HepG2 (cell line): ENCODE data around the gene ELMOD3. TPM values are rescaled to one million over a fixed set of nuclear protein-coding genes. Genes with fewer than 3 reads are reported as not detected.

Experiments
- CEBPB ChIP-seq: IDR thresholded peaks from 2 replicates; pipeline ENCODE4 v1.6.1; 2011; ENCODE audit warnings: low read depth, low read length, improper control_type of control experiment, borderline replicate concordance
- FOSL1 ChIP-seq: sonication (generic); formaldehyde crosslinking; IDR thresholded peaks from 2 replicates; pipeline ENCODE4 v1.9.0; 2021; ENCODE audit warnings: missing genetic modification reagents, borderline replicate concordance
- HNRNPH1 ChIP-seq: fragments of 200-400 bp; formaldehyde crosslinking; optimal IDR thresholded peaks from 2 replicates; pipeline ENCODE3; 2017; ENCODE audit warnings: mild to moderate bottlenecking, low read depth, low read length
- KDM5A ChIP-seq: fragments of 200-600 bp; sonication (generic); IDR thresholded peaks from 2 replicates; pipeline ENCODE4 v1.7.0; 2018; ENCODE audit warnings: antibody characterized with exemption, mild to moderate bottlenecking, low read length, borderline replicate concordance
- KLF13 ChIP-seq: sonication (generic); formaldehyde crosslinking; IDR thresholded peaks from 2 replicates; pipeline ENCODE4 v1.4.0; 2020; ENCODE audit warnings: mild to moderate bottlenecking, missing genetic modification reagents
- PITX1 ChIP-seq: sonication (generic); formaldehyde crosslinking; IDR thresholded peaks from 2 replicates; pipeline ENCODE4 v1.5.1; 2020; ENCODE audit warnings: mild to moderate bottlenecking, missing genetic modification reagents
- RORA ChIP-seq: sonication (generic); formaldehyde crosslinking; IDR thresholded peaks from 2 replicates; pipeline ENCODE4 v1.5.0; 2020; ENCODE audit warnings: mild to moderate bottlenecking, missing genetic modification reagents, moderate library complexity
- TAF1 ChIP-seq: sonication (generic); formaldehyde crosslinking; IDR thresholded peaks from 2 replicates; pipeline ENCODE4 v1.4.0; 2020; ENCODE audit warnings: missing genetic modification reagents
- WIZ ChIP-seq: sonication (generic); formaldehyde crosslinking; IDR thresholded peaks from 2 replicates; pipeline ENCODE4 v1.5.1; 2020; ENCODE audit warnings: mild to moderate bottlenecking, missing genetic modification reagents
- YY1 ChIP-seq: IDR thresholded peaks from 2 replicates; pipeline ENCODE4 v1.6.1; 2011; ENCODE audit warnings: low read length, low read depth, moderate library complexity, mild to moderate bottlenecking; ENCODE audit not compliant: insufficient read depth, insufficient replicate concordance
- ZNF549 ChIP-seq: sonication (generic); formaldehyde crosslinking; IDR thresholded peaks from 2 replicates; pipeline ENCODE4 v1.5.0; 2020; ENCODE audit warnings: missing genetic modification reagents
- ZNF749 ChIP-seq: sonication (generic); formaldehyde crosslinking; IDR thresholded peaks from 2 replicates; pipeline ENCODE4 v1.8.0; 2022; ENCODE audit warnings: mild to moderate bottlenecking, missing genetic modification reagents, moderate library complexity, borderline replicate concordance
- polyA plus RNA-seq, 8 experiments: library from polyadenylated mRNA; depleted of rRNA in 3 of 8; stranded (reverse) in 7 of 8; unstranded in 1 of 8; fragments of >200 nt; fragmentation: Illumina TruSeq in 4 of 8; extraction: Trizol in 4 of 8; gene quantifications; 2 replicates each; pipeline versions ENCODE4 v1.2.1 to v1.2.3, GENCODE V29; 2011 to 2016; ENCODE audit warnings: low read depth in 4 of 8, missing spikeins in 1 of 8, mixed read lengths in 1 of 8; ENCODE audit not compliant: insufficient read depth in 1 of 8
- total RNA-seq, 5 experiments: library from RNA; depleted of rRNA; stranded (reverse); fragments of >200 nt; fragmentation: Illumina TruSeq; extraction: Trizol; gene quantifications; 2 replicates each; pipeline ENCODE4 v1.2.3, GENCODE V29; 2016; ENCODE audit warnings: low read depth in 1 of 5
- TF ChIP-seq, protein P1 (sequence below): sonication (generic); formaldehyde crosslinking; IDR thresholded peaks from 2 replicates; pipeline ENCODE4 v1.5.0; 2020; ENCODE audit warnings: missing genetic modification reagents
- TF ChIP-seq, protein P2 (sequence below): sonication (generic); formaldehyde crosslinking; IDR thresholded peaks from 2 replicates; pipeline ENCODE4 v1.8.1; 2023; ENCODE audit warnings: mild to moderate bottlenecking, moderate library complexity, missing genetic modification reagents
- TF ChIP-seq, protein P3 (sequence below): sonication (generic); formaldehyde crosslinking; IDR thresholded peaks from 2 replicates; pipeline ENCODE4 v1.4.0; 2020; ENCODE audit warnings: low read depth, missing genetic modification reagents
- TF ChIP-seq, protein P4 (sequence below): fragments of 450-650 bp; IDR thresholded peaks from 2 replicates; pipeline ENCODE4 v1.6.1; 2016
- TF ChIP-seq, protein P5 (sequence below), 2 experiments: sonication (generic) in 1 of 2; formaldehyde crosslinking in 1 of 2; IDR thresholded peaks; 2 replicates each; pipeline versions ENCODE4 v1.4.0 to v1.6.1; 2018 to 2020; ENCODE audit warnings: missing genetic modification reagents in 2 of 2, borderline replicate concordance in 1 of 2, low read depth in 1 of 2, mild to moderate bottlenecking in 1 of 2, missing biosample characterization in 1 of 2
- TF ChIP-seq, protein P6 (sequence below): IDR thresholded peaks from 2 replicates; pipeline ENCODE4 v1.6.1; 2016; ENCODE audit warnings: control low read depth

ELMOD3 gene
- total and polyA plus RNA-seq, 2 of the 13 experiments (the other 11 are each of a cell fraction or from before 2014, with no cell fraction given), result 13.3 to 19.5 TPM

DNA sequence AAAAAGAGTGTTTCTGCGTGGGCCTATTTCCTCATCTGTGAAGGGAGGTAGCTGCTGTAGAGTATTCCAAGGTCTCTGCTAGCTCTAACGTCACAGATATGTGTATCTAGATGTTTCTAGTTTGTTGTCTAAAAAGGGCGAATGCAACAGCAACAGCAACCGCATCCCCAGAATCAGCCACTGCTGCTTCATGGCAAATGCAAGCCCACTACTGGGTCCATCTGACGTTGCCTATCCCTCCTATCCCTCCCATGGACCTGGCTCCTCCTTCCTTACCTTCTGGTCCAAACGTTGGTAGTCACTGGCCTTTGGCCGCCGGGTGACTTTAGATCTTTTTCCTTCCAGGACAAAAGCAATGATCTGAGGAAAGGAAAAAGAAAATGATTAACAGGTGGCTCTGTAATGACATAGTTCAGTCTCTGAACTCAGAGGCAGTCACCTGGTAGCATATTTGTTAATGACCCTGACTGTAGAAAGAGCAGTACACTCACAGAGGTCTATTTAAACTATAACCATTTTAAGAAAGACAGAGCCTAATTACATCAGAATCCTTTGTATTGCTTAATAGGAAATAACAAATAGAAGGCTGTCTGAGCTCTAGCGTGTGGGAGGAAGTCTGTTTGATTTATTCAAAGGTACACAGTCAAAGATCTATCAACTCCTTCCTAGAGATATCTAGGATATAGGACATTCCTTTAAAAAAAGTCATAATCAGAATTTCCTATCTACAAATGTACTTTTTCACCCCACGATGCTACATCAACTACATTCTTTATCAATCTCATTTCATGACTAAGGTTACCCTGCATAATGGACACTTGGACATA, 29.7 kb upstream of the ELMOD3 start (continued):
- TF ChIP-seq ZNF549 (CRISPR knock-in tag) (peak; percentile 29; the same call in 1 of the 2 replicates), FOSL1 (CRISPR knock-in tag) (no peak), YY1 (peak; percentile 36), CEBPB (peak; percentile 99), ZNF749 (no peak), WIZ (no peak), KLF13 (CRISPR knock-in tag) (no peak), HNRNPH1 (no peak), TAF1 (CRISPR knock-in tag) (peak; percentile 52), KDM5A (0 out of 2 replicates have a peak, but pooled peaks have one; percentile 52), RORA (CRISPR knock-in tag) (no peak), PITX1 (CRISPR knock-in tag) (peak; percentile 79)
- TF ChIP-seq, protein P1, sequence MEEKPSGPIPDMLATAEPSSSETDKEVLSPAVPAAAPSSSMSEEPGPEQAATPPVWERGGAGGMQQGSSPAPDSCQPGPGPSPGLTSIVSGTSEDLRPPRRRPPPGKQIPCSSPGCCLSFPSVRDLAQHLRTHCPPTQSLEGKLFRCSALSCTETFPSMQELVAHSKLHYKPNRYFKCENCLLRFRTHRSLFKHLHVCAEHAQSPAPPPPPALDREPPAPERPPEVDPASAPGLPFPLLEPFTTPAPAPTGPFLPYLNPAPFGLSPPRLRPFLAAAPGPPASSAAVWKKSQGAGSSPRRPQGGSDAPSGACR (CRISPR knock-in tag), result peak; percentile 85; the same call in 1 of the 2 replicates
- TF ChIP-seq, protein P2, sequence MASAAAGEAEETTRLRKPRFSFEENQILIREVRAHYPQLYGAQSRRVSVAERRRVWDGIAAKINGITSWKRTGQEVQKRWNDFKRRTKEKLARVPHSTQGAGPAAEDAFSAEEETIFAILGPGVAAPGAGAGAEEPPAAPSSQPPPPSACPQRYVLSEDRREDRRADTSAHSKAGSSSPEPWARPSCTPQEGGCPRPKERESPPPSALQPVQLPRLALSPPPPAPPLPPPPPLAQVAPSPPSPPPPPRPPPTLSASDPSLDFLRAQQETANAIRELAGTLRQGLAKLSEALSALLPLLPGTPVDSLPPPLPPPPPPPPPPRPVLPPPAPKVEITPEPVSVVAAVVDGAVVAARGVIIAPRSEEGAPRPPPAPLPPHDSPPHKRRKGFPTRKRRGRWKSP (CRISPR knock-in tag), result no peak; the same call in 1 of the 2 replicates
- TF ChIP-seq, protein P3, sequence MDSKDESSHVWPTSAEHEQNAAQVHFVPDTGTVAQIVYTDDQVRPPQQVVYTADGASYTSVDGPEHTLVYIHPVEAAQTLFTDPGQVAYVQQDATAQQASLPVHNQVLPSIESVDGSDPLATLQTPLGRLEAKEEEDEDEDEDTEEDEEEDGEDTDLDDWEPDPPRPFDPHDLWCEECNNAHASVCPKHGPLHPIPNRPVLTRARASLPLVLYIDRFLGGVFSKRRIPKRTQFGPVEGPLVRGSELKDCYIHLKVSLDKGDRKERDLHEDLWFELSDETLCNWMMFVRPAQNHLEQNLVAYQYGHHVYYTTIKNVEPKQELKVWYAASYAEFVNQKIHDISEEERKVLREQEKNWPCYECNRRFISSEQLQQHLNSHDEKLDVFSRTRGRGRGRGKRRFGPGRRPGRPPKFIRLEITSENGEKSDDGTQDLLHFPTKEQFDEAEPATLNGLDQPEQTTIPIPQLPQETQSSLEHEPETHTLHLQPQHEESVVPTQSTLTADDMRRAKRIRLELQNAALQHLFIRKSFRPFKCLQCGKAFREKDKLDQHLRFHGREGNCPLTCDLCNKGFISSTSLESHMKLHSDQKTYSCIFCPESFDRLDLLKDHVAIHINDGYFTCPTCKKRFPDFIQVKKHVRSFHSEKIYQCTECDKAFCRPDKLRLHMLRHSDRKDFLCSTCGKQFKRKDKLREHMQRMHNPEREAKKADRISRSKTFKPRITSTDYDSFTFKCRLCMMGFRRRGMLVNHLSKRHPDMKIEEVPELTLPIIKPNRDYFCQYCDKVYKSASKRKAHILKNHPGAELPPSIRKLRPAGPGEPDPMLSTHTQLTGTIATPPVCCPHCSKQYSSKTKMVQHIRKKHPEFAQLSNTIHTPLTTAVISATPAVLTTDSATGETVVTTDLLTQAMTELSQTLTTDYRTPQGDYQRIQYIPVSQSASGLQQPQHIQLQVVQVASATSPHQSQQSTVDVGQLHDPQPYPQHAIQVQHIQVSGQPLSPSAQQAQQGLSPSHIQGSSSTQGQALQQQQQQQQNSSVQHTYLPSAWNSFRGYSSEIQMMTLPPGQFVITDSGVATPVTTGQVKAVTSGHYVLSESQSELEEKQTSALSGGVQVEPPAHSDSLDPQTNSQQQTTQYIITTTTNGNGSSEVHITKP, result peak; percentile 69
- TF ChIP-seq, protein P4, sequence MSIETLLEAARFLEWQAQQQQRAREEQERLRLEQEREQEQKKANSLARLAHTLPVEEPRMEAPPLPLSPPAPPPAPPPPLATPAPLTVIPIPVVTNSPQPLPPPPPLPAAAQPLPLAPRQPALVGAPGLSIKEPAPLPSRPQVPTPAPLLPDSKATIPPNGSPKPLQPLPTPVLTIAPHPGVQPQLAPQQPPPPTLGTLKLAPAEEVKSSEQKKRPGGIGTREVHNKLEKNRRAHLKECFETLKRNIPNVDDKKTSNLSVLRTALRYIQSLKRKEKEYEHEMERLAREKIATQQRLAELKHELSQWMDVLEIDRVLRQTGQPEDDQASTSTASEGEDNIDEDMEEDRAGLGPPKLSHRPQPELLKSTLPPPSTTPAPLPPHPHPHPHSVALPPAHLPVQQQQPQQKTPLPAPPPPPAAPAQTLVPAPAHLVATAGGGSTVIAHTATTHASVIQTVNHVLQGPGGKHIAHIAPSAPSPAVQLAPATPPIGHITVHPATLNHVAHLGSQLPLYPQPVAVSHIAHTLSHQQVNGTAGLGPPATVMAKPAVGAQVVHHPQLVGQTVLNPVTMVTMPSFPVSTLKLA, result no peak
- TF ChIP-seq, protein P5, sequence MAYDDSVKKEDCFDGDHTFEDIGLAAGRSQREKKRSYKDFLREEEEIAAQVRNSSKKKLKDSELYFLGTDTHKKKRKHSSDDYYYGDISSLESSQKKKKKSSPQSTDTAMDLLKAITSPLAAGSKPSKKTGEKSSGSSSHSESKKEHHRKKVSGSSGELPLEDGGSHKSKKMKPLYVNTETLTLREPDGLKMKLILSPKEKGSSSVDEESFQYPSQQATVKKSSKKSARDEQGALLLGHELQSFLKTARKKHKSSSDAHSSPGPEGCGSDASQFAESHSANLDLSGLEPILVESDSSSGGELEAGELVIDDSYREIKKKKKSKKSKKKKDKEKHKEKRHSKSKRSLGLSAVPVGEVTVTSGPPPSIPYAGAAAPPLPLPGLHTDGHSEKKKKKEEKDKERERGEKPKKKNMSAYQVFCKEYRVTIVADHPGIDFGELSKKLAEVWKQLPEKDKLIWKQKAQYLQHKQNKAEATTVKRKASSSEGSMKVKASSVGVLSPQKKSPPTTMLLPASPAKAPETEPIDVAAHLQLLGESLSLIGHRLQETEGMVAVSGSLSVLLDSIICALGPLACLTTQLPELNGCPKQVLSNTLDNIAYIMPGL (CRISPR knock-in tag; IDR thresholded peaks at IDR 0.05; ENCODE audit: borderline replicate concordance in 1 of 2, low read depth in 1 of 2), result 0 out of 4 replicates have a peak, but pooled peaks have one; percentile 16 to 17
- TF ChIP-seq, protein P6, sequence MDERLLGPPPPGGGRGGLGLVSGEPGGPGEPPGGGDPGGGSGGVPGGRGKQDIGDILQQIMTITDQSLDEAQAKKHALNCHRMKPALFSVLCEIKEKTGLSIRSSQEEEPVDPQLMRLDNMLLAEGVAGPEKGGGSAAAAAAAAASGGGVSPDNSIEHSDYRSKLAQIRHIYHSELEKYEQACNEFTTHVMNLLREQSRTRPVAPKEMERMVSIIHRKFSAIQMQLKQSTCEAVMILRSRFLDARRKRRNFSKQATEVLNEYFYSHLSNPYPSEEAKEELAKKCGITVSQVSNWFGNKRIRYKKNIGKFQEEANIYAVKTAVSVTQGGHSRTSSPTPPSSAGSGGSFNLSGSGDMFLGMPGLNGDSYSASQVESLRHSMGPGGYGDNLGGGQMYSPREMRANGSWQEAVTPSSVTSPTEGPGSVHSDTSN, result no peak
